Thoracic aorta (tissue), 2 donors: ENCODE results near the gene POLR3GL. TPM values are rescaled to one million over a fixed set of nuclear protein-coding genes. Genes with fewer than 3 reads are reported as not detected.
"Not testable (repeated sequence)": the region's sequence is repeated elsewhere in the genome, so short reads cannot be mapped to it uniquely, and the experiment has no call there.

Experiments
- ATAC-seq: fragments of 150-250 bp; one replicate; pipeline ENCODE4 v1.8.0; 2017; ENCODE audit warnings: low read depth; ENCODE audit not compliant: insufficient number of reproducible peaks, low FRiP score
- DNase-seq: peaks from one replicate; pipeline ENCODE4 v3.0.0-alpha.2; 2020; ENCODE audit warnings: low spot score
- H3K27ac ChIP-seq, 2 donors: fragments of 200-600 bp; sonication (generic); 1 replicate in 1 of 2; 2 replicates in 1 of 2; pipeline ENCODE4 v1.5.1; 2016; ENCODE audit warnings: mild to moderate bottlenecking in 2 of 2, moderate library complexity in 2 of 2
- H3K27me3 ChIP-seq: fragments of 200-600 bp; sonication (generic); replicated peaks from 2 replicates; pipeline ENCODE4 v1.6.0; 2016; ENCODE audit warnings: mild to moderate bottlenecking; ENCODE audit not compliant: insufficient read depth
- H3K36me3 ChIP-seq: fragments of 200-600 bp; sonication (generic); one replicate; pipeline ENCODE4 v1.5.1; 2016
- H3K4me1 ChIP-seq, 2 donors: fragments of 200-600 bp; sonication (generic); 1 replicate in 1 of 2; 2 replicates in 1 of 2; pipeline versions ENCODE4 v1.5.1 to v1.6.0; 2016; ENCODE audit warnings: low read depth in 2 of 2, mild to moderate bottlenecking in 1 of 2; ENCODE audit not compliant: control insufficient read depth in 1 of 2
- H3K4me3 ChIP-seq: fragments of 200-600 bp; sonication (generic); 2 replicates; pipeline ENCODE4 v1.5.1; 2016; ENCODE audit warnings: mild to moderate bottlenecking
- H3K9me3 ChIP-seq: fragments of 200-600 bp; sonication (generic); 2 replicates; pipeline ENCODE4 v1.5.1; 2016
- total RNA-seq, 2 donors: library from RNA; depleted of rRNA; stranded (reverse); fragments of >200 nt; gene quantifications; one replicate each; pipeline versions ENCODE4 v1.1.0 to v1.2.3, GENCODE V29; 2016
- TF ChIP-seq, protein P1 (sequence below): fragments of 200-600 bp; sonication (generic); IDR thresholded peaks from one replicate; pipeline ENCODE4 v1.5.1; 2019; ENCODE audit warnings: antibody characterized with exemption

Gene POLR3GL
- total RNA-seq, 2 donors from 2014 or later, result 16.9 TPM

DNA sequence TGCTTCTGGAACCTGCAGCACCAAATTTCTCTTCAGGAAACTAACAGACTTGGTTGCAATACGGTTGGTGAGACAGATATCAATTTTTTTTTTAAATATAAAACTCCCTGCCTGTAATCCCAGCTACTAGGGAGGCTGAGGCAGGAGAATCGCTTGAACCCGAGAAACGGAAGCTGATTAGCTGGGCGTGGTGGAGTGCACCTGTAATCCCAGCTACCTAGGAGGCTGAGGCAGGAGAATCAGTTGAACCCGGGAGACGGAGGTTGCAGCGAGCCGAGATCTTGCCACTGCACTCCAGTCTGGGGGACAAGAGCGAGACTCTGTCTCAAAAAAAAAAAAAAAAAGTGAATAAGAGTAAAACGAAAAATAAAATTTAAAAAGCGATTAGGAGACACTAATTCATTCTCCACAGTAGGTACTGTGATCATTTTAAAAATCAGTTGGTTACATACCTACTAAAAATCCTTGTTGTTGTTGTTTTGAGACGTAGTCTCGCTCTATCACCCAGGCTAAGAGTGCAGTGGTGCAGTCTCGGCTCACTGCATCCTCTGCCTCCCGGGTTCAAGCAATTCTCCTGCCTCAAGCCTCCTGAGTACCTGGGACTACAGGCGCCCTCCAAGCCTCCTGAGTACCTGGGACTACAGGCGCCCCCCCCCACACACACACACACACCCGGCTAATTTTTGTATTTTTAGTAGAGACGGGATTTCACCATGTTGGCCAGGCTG, 36.4 kb upstream of the POLR3GL start:
- Histone ChIP-seq H3K4me3 (peak overlapping the region; percentile 96), H3K36me3 (peaks cover 17% of the 10 kb centered on the region), H3K4me1 (peaks cover 17 to 18% of the 10 kb centered on the region in 2 donors), H3K9me3 (no peaks in the 10 kb centered on the region), H3K27ac (peak overlapping the region; percentile 96 to 98), H3K27me3 (no peaks in the 10 kb centered on the region)
- no peak for ATAC-seq
- DNase-seq, result no peak
- TF ChIP-seq, protein P1, sequence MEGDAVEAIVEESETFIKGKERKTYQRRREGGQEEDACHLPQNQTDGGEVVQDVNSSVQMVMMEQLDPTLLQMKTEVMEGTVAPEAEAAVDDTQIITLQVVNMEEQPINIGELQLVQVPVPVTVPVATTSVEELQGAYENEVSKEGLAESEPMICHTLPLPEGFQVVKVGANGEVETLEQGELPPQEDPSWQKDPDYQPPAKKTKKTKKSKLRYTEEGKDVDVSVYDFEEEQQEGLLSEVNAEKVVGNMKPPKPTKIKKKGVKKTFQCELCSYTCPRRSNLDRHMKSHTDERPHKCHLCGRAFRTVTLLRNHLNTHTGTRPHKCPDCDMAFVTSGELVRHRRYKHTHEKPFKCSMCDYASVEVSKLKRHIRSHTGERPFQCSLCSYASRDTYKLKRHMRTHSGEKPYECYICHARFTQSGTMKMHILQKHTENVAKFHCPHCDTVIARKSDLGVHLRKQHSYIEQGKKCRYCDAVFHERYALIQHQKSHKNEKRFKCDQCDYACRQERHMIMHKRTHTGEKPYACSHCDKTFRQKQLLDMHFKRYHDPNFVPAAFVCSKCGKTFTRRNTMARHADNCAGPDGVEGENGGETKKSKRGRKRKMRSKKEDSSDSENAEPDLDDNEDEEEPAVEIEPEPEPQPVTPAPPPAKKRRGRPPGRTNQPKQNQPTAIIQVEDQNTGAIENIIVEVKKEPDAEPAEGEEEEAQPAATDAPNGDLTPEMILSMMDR, result no peak

DNA sequence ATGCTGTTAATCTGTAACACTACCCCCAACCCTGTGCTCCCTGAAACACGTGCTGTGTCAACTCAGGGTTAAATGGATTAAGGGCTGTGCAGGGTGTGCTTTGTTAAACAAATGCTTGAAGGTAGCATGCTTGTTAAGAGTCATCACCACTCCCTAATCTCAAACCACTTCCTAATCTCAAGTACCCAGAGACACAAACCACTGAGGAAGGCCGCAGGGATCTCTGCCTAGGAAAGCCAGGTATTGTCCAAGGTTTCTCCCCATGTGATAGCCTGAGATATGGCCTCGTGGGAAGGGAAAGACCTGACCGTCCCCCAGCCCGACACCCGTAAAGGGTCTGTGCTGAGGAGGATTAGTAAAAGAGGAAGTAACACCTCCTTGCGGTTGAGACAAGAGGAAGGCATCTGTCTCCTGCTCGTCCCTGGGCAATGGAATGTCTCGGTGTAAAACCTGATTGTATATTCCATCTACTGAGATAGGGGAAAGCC, 31.9 kb upstream of the POLR3GL start:
- not testable (repeated sequence) for H3K4me1 ChIP-seq, ATAC-seq, H3K27me3 ChIP-seq, DNase-seq, H3K9me3 ChIP-seq, H3K27ac ChIP-seq, H3K4me3 ChIP-seq
- peaks cover 36% of the 10 kb centered on the region for H3K36me3 ChIP-seq

DNA sequence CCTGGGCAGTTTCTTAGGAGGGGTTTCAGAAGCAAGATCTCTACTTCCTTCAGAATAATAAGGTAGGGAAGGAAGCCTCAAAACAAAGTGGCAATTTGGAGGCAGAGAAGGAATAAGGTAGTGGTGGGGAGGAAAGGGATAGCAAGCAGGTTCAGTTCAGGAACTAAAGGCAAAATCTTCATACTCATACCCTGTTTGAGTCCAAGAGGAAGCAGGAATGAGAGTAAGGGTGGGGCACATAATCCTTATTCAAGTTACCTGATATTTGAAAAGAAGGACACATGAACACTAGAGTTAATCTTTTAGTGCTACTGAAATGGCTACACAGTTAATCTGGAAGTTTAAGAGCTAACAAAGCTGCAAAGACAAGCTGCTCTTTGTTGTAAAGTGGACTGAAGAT, 28.8 kb upstream of the POLR3GL start:
- DNase-seq (no peak), ATAC-seq (no peak)
- Histone ChIP-seq H3K36me3 (peaks cover 34% of the 10 kb centered on the region), H3K4me3 (no peak overlapping the region), H3K9me3 (no peaks in the 10 kb centered on the region), H3K4me1 (peaks cover 0 to 2% of the 10 kb centered on the region in 2 donors), H3K27me3 (no peaks in the 10 kb centered on the region), H3K27ac (no peak overlapping the region)
- TF ChIP-seq, protein P1, result no peak

DNA sequence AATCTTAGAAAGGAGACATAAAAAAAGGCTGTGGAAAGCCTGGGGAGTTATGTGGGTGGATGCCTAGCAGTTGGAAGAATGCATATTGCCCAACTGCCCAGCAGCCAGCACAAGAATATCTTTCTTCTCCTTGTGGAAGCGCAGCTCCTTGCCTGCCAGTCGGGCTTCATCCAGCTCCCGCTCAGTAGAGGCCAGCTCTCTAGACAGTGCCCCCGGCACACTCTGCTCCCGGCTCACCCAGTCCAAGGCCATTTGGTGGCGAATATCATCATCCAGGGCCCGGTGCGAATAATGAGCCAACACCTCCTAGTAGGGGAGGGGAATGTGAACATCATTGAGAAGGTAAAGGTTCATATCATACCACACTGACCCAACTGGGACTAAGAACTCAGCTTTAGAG, 28.2 kb upstream of the POLR3GL start:
- TF ChIP-seq, protein P1, result no peak
- no peak overlapping the region for H3K4me3 ChIP-seq
- peaks cover 0 to 8% of the 10 kb centered on the region in 2 donors for H3K4me1 ChIP-seq
- DNase-seq (no peak), ATAC-seq (no peak)
- no peaks in the 10 kb centered on the region for H3K9me3 ChIP-seq
- H3K27ac ChIP-seq, result no peak overlapping the region
- peaks cover 35% of the 10 kb centered on the region for H3K36me3 ChIP-seq
- H3K27me3 ChIP-seq, result no peaks in the 10 kb centered on the region

DNA sequence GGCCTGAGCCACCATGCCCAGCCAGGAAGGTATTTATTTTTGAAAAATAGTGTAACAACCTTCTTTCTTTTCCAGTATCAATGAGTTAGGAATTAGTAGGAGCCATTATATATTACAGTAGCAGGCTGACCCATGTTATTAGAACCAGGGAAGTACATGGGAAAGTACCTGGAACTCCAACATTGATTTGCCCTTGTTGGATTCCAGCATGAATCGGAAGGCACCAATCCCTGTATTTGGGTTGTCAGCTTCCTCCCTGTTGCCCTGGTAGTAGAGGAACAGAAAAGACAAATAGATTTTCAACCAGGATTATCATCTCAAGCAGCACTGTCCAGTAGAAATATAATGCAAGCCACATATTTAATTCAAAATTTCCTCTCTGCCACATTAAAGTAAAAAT, 27.1 kb upstream of the POLR3GL start:
- ATAC-seq, result no peak
- no peak overlapping the region for H3K27ac ChIP-seq

More for the DNA sequence above, 27.1 kb upstream of the POLR3GL start:
- no peaks in the 10 kb centered on the region for H3K27me3 ChIP-seq
- peaks cover 46% of the 10 kb centered on the region for H3K36me3 ChIP-seq
- no peaks in the 10 kb centered on the region for H3K9me3 ChIP-seq
- H3K4me1 ChIP-seq, result peaks cover 0 to 9% of the 10 kb centered on the region in 2 donors
- TF ChIP-seq, protein P1, result no peak
- H3K4me3 ChIP-seq, result no peak overlapping the region
- DNase-seq, result no peak
